ENCODE results near the gene TENM3. TPM values are rescaled to one million over a fixed set of nuclear protein-coding genes. Genes with fewer than 3 reads are reported as not detected.
A peak's percentile ranks its signal among the peaks of the same experiment; 100 is the strongest.

TENM3 gene
- total and polyA plus RNA-seq, 7 experiments from 2014 or later: not detected

GRCh38 chr4:182448281-182449151 is 205.3 kb downstream of the TENM3 start:
- intact Hi-C loops (cut with micrococcal nuclease): no loop called here
- Histone ChIP-seq H3K27ac (ENCODE audit: low read depth, low read length) (no peak overlapping the region), H3K4me1 (ENCODE audit: control insufficient read depth in 2 of 2, insufficient read depth in 2 of 2, low read length in 2 of 2) (peaks cover 5 to 11% of the 10 kb centered on the region in 2 donors), H3K27me3 (ENCODE audit: control insufficient read depth in 2 of 2, insufficient read depth in 2 of 2, low read length in 2 of 2) (peaks cover 0 to 23% of the 10 kb centered on the region in 2 donors), H3K9me3 (ENCODE audit: control insufficient read depth in 2 of 3, low read length in 3 of 3) (no peaks in the 10 kb centered on the region), H3K36me3 (ENCODE audit: control insufficient read depth in 2 of 3, insufficient read depth in 3 of 3, low read length in 3 of 3) (no peaks in the 10 kb centered on the region), H3K4me3 (ENCODE audit: low read length) (peak overlapping the region; percentile 12)
- DNase-seq: peak; percentile 3 to 45 (median 16)
- H3K4me3 Mint-ChIP-seq: peak overlapping the region; percentile 52 to 79 (median 72)
- H3K27ac Mint-ChIP-seq: no peak overlapping the region
- CTCF ChIA-PET: no interaction called here
- peaks cover 10 to 25% (median 23%) of the 10 kb centered on the region in 7 donors for H3K4me1 Mint-ChIP-seq
- peak; percentile 75 for ATAC-seq
- POLR2A ChIA-PET: no interaction called here
- peaks cover 0 to 3% (median 0%) of the 10 kb centered on the region in 5 donors for H3K36me3 Mint-ChIP-seq
- peaks cover 0 to 8% (median 0%) of the 10 kb centered on the region in 11 donors for H3K9me3 Mint-ChIP-seq
- H3K27me3 Mint-ChIP-seq: peaks cover 65 to 74% (median 67%) of the 10 kb centered on the region in 5 donors

GRCh38 chr4:182449186-182449929 is 206.2 kb downstream of the TENM3 start:
- Histone ChIP-seq H3K9me3 (ENCODE audit: control insufficient read depth in 2 of 3, low read length in 3 of 3) (no peaks in the 10 kb centered on the region), H3K27ac (ENCODE audit: low read depth, low read length) (no peak overlapping the region), H3K27me3 (ENCODE audit: control insufficient read depth in 2 of 2, insufficient read depth in 2 of 2, low read length in 2 of 2) (peaks cover 0 to 23% of the 10 kb centered on the region in 2 donors), H3K4me3 (ENCODE audit: low read length) (no peak overlapping the region), H3K36me3 (ENCODE audit: control insufficient read depth in 2 of 3, insufficient read depth in 3 of 3, low read length in 3 of 3) (no peaks in the 10 kb centered on the region), H3K4me1 (ENCODE audit: control insufficient read depth in 2 of 2, insufficient read depth in 2 of 2, low read length in 2 of 2) (peaks cover 5 to 11% of the 10 kb centered on the region in 2 donors)
- CTCF ChIA-PET: no interaction called here
- ATAC-seq (no peak), DNase-seq (no peak)
- Mint-ChIP-seq H3K4me3 (peak overlapping the region; percentile 62 to 82 (median 76)), H3K4me1 (peaks cover 10 to 25% (median 23%) of the 10 kb centered on the region in 7 donors), H3K36me3 (peaks cover 0 to 3% (median 0%) of the 10 kb centered on the region in 5 donors), H3K27me3 (peaks cover 64 to 78% (median 66%) of the 10 kb centered on the region in 5 donors), H3K9me3 (peaks cover 0 to 8% (median 0%) of the 10 kb centered on the region in 11 donors), H3K27ac (no peak overlapping the region)
- POLR2A ChIA-PET: no interaction called here
- intact Hi-C loops (cut with micrococcal nuclease): no loop called here

- ChIA-PET CTCF (no interaction called here), POLR2A (no interaction called here)
- Histone ChIP-seq H3K27ac (ENCODE audit: low read depth, low read length) (no peak overlapping the region), H3K4me1 (ENCODE audit: control insufficient read depth in 2 of 2, insufficient read depth in 2 of 2, low read length in 2 of 2) (peaks cover 5 to 11% of the 10 kb centered on the region in 2 donors), H3K27me3 (ENCODE audit: control insufficient read depth in 2 of 2, insufficient read depth in 2 of 2, low read length in 2 of 2) (peaks cover 0 to 23% of the 10 kb centered on the region in 2 donors), H3K4me3 (ENCODE audit: low read length) (no peak overlapping the region), H3K9me3 (ENCODE audit: control insufficient read depth in 2 of 3, low read length in 3 of 3) (no peaks in the 10 kb centered on the region), H3K36me3 (ENCODE audit: control insufficient read depth in 2 of 3, insufficient read depth in 3 of 3, low read length in 3 of 3) (no peaks in the 10 kb centered on the region)
- Mint-ChIP-seq H3K36me3 (peaks cover 0 to 3% (median 0%) of the 10 kb centered on the region in 5 donors), H3K27me3 (peaks cover 64 to 74% (median 73%) of the 10 kb centered on the region in 5 donors), H3K4me1 (peaks cover 10 to 25% (median 23%) of the 10 kb centered on the region in 7 donors), H3K27ac (no peak overlapping the region), H3K9me3 (peaks cover 0 to 8% (median 0%) of the 10 kb centered on the region in 11 donors), H3K4me3 (peak overlapping the region; percentile 62 to 82 (median 76))
- DNase-seq (no peak), ATAC-seq (no peak)
- intact Hi-C loops (cut with micrococcal nuclease): loop anchor here in 1 of 2 donors (10.0 kb wide), 1 partner anchor 305 kb away; no protein-coding TSS in a partner anchor
Measured at GRCh38 chr4:182449930-182450439, 206.8 kb downstream of the TENM3 start.

DNA sequence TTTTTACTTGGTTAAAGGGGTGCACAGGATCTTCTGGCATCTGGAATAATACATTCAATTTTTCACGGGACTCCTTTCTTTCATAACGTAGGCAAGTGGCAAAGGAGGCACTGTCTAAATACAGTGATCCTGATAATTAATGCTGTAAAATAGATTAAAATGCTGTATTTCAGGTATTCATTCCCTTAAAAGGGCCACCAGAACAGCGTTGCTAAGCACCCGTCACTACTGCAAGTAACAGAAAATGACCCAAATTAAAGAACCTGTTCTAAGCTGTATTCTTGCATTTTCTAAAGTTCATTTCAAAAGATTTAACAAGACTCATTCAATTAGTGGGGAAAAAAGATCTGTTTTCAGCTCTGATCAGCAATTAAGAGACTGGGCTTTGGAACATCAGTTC is 208.2 kb downstream of the TENM3 start:
- peaks cover 0 to 8% (median 0%) of the 10 kb centered on the region in 11 donors for H3K9me3 Mint-ChIP-seq
- ATAC-seq (no peak), DNase-seq (no peak)
- H3K4me1 Mint-ChIP-seq: peaks cover 10 to 25% (median 23%) of the 10 kb centered on the region in 7 donors
- H3K36me3 Mint-ChIP-seq: peaks cover 0 to 3% (median 0%) of the 10 kb centered on the region in 5 donors
- Histone ChIP-seq H3K27ac (ENCODE audit: low read depth, low read length) (no peak overlapping the region), H3K4me3 (ENCODE audit: low read length) (no peak overlapping the region), H3K9me3 (ENCODE audit: control insufficient read depth in 2 of 3, low read length in 3 of 3) (no peaks in the 10 kb centered on the region), H3K27me3 (ENCODE audit: control insufficient read depth in 2 of 2, insufficient read depth in 2 of 2, low read length in 2 of 2) (peaks cover 0 to 23% of the 10 kb centered on the region in 2 donors), H3K4me1 (ENCODE audit: control insufficient read depth in 2 of 2, insufficient read depth in 2 of 2, low read length in 2 of 2) (peaks cover 5 to 11% of the 10 kb centered on the region in 2 donors), H3K36me3 (ENCODE audit: control insufficient read depth in 2 of 3, insufficient read depth in 3 of 3, low read length in 3 of 3) (no peaks in the 10 kb centered on the region)
- no peak overlapping the region for H3K27ac Mint-ChIP-seq
- intact Hi-C loops (cut with micrococcal nuclease): loop anchor here in 1 of 2 donors (10.0 kb wide), 1 partner anchor 307 kb away; no protein-coding TSS in a partner anchor
- H3K4me3 Mint-ChIP-seq: no peak overlapping the region
- H3K27me3 Mint-ChIP-seq: peaks cover 55 to 74% (median 70%) of the 10 kb centered on the region in 5 donors
- ChIA-PET CTCF (no interaction called here), POLR2A (no interaction called here)

DNA sequence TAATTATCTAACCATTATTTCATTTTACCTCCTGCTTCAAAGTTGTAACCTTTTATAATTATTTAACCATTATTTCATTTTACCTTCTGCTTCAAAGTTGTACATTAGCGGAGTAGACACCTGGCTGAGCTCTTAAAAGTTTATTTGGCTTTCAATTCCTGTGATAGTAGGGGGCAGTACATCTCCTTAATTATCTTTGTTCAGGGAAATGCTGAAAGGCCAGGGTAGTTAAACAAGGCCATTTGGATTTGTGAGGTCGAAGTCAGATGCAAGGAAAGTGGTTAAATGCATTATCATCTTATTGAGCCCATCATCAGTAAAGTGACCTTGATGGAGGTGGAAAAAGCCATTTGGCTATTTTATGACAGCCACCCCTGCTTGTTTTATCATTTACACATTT is 210.6 kb downstream of the TENM3 start:
- peaks cover 36 to 66% (median 62%) of the 10 kb centered on the region in 5 donors for H3K27me3 Mint-ChIP-seq
- DNase-seq (no peak), ATAC-seq (no peak)
- POLR2A ChIA-PET: no interaction called here
- H3K4me3 Mint-ChIP-seq: no peak overlapping the region
- H3K9me3 ChIP-seq (ENCODE audit: control insufficient read depth in 2 of 3, low read length in 3 of 3): no peaks in the 10 kb centered on the region
- H3K27ac ChIP-seq (ENCODE audit: low read depth, low read length): no peak overlapping the region
- intact Hi-C loops (cut with micrococcal nuclease): loop anchor here in 1 of 2 donors (10.0 kb wide), 1 partner anchor 309 kb away; no protein-coding TSS in a partner anchor
- peaks cover 5 to 11% of the 10 kb centered on the region in 2 donors for H3K4me1 ChIP-seq (ENCODE audit: control insufficient read depth in 2 of 2, insufficient read depth in 2 of 2, low read length in 2 of 2)
- peaks cover 0 to 23% of the 10 kb centered on the region in 2 donors for H3K27me3 ChIP-seq (ENCODE audit: control insufficient read depth in 2 of 2, insufficient read depth in 2 of 2, low read length in 2 of 2)
- no peak overlapping the region for H3K27ac Mint-ChIP-seq
- no peaks in the 10 kb centered on the region for H3K36me3 Mint-ChIP-seq
- no peaks in the 10 kb centered on the region for H3K36me3 ChIP-seq (ENCODE audit: control insufficient read depth in 2 of 3, insufficient read depth in 3 of 3, low read length in 3 of 3)
- CTCF ChIA-PET: no interaction called here
- no peak overlapping the region for H3K4me3 ChIP-seq (ENCODE audit: low read length)
- peaks cover 8 to 16% (median 14%) of the 10 kb centered on the region in 7 donors for H3K4me1 Mint-ChIP-seq
- H3K9me3 Mint-ChIP-seq: peaks cover 0 to 5% (median 0%) of the 10 kb centered on the region in 11 donors

- H3K4me1 Mint-ChIP-seq: peaks cover 4 to 10% (median 10%) of the 10 kb centered on the region in 7 donors
- Histone ChIP-seq H3K4me3 (ENCODE audit: low read length) (no peak overlapping the region), H3K4me1 (ENCODE audit: control insufficient read depth in 2 of 2, insufficient read depth in 2 of 2, low read length in 2 of 2) (peaks cover under 1 to 8% of the 10 kb centered on the region in 2 donors), H3K9me3 (ENCODE audit: control insufficient read depth in 2 of 3, low read length in 3 of 3) (no peaks in the 10 kb centered on the region), H3K36me3 (ENCODE audit: control insufficient read depth in 2 of 3, insufficient read depth in 3 of 3, low read length in 3 of 3) (no peaks in the 10 kb centered on the region), H3K27me3 (ENCODE audit: control insufficient read depth in 2 of 2, insufficient read depth in 2 of 2, low read length in 2 of 2) (peaks cover 0 to 23% of the 10 kb centered on the region in 2 donors), H3K27ac (ENCODE audit: low read depth, low read length) (no peak overlapping the region)
- ChIA-PET CTCF (no interaction called here), POLR2A (no interaction called here)
- H3K27ac Mint-ChIP-seq: no peak overlapping the region
- no peaks in the 10 kb centered on the region for H3K36me3 Mint-ChIP-seq
- H3K9me3 Mint-ChIP-seq: peaks cover 0 to 5% (median 0%) of the 10 kb centered on the region in 11 donors
- peaks cover 31 to 66% (median 57%) of the 10 kb centered on the region in 5 donors for H3K27me3 Mint-ChIP-seq
- intact Hi-C loops (cut with micrococcal nuclease): loop anchor here in 1 of 2 donors (10.0 kb wide), 1 partner anchor 310 kb away; no protein-coding TSS in a partner anchor
- DNase-seq: no peak
- ATAC-seq: no peak
- no peak overlapping the region for H3K4me3 Mint-ChIP-seq
Measured at GRCh38 chr4:182454440-182455013, 211.3 kb downstream of the TENM3 start.
